HepG2 (cell line): ENCODE measurements around the gene SUV39H2.

Experiments used
- MEF2D ChIP-seq: sonication (generic); formaldehyde crosslinking; IDR thresholded peaks from 2 replicates; pipeline ENCODE4 v1.5.1; 2020; ENCODE audit warnings: mild to moderate bottlenecking, missing genetic modification reagents
- RNF2 ChIP-seq: fragments of 450-650 bp; conservative IDR thresholded peaks from 2 replicates; pipeline ENCODE4 v1.6.1; 2016; ENCODE audit warnings: low read depth
- SMAD1 ChIP-seq: sonication (generic); formaldehyde crosslinking; IDR thresholded peaks from 2 replicates; pipeline ENCODE4 v1.4.0; 2020; ENCODE audit warnings: missing genetic modification reagents, low read depth, mild to moderate bottlenecking, borderline replicate concordance
- TF ChIP-seq, protein P1 (sequence below): sonication (generic); formaldehyde crosslinking; IDR thresholded peaks from 2 replicates; pipeline ENCODE4 v1.4.0; 2020; ENCODE audit warnings: missing genetic modification reagents

GRCh38 chr10:14947268-14947667, 68.6 kb downstream of the SUV39H2 start:
- no peak for TF ChIP-seq SMAD1 (CRISPR knock-in tag)
- TF ChIP-seq RNF2, result no peak
- TF ChIP-seq MEF2D (CRISPR knock-in tag), result no peak
- TF ChIP-seq, protein P1, sequence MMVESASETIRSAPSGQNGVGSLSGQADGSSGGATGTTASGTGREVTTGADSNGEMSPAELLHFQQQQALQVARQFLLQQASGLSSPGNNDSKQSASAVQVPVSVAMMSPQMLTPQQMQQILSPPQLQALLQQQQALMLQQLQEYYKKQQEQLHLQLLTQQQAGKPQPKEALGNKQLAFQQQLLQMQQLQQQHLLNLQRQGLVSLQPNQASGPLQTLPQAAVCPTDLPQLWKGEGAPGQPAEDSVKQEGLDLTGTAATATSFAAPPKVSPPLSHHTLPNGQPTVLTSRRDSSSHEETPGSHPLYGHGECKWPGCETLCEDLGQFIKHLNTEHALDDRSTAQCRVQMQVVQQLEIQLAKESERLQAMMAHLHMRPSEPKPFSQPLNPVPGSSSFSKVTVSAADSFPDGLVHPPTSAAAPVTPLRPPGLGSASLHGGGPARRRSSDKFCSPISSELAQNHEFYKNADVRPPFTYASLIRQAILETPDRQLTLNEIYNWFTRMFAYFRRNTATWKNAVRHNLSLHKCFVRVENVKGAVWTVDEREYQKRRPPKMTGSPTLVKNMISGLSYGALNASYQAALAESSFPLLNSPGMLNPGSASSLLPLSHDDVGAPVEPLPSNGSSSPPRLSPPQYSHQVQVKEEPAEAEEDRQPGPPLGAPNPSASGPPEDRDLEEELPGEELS, result no peak
